Stimulated activated CD8-positive, alpha-beta memory T cell treated with anti-CD3 and anti-CD28 coated beads, Interleukin-15, amount 100 ng/mL, for 48 hours (primary cell): ENCODE results near the gene LYG1.

ENCODE experiments used
- DNase-seq, 2 donors: peaks; one replicate each; pipeline ENCODE4 v3.0.0-alpha.2; 2020; ENCODE audit warnings: low read depth in 2 of 2

The LYG1 gene

DNA sequence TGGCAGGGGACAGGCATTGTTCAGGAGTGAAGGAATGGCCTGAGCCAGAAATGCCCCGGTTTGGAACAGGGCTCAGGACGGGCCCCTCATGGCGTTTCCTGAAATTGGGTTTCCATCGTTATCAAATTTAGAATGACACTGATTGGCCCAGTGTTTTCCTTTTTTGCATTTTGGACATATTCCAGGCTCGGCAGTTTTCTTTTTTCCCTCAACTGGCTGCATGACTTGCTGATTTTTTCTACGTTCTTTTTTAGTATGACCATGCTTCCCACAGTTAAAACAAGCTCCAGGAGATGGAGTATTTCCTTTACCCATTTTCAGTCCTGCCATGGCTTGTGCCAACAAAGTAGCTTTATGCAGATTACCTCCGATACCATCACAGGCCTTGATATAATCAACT is 25.1 kb downstream of the LYG1 start:
- DNase-seq = no peak

DNA sequence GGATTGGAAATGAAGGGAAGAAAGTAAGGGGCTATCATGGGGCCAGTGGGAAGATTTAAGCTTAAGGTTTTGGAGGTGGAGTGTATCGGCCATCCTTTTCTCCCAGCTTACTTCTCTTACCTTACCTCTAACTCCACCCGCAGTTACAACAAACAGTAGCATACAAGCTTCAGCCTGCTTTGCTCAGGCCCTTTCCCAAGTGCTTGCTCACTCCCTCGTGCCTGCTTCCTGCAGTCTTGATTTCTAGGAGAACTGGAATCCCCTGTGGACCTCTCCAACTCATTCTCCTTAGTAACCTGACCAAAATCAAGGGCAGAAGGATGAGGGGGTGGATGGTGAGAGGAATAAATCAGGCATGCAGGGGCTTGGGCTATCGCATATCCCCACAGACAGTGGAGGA is 39.8 kb downstream of the LYG1 start:
- no peak for DNase-seq

DNA sequence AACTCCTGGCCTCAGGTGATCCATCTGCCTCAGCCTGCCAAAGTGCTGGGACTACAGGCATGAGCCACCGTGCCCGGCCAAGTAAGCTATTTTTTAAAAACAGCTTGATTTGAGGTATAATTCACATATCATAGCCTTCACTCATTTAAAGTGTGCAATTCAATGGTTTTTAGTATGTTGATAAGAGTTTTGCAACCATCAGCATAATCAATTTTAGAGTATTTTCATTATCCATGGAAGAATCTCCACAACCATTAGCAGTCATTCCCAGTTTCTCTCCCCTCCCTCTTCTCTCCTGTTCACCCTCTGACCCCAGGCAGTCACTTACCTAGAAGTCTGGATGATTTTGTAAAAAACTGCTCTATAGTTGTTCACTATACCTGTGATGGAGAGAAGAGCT is 40.8 kb downstream of the LYG1 start:
- no peak for DNase-seq

DNA sequence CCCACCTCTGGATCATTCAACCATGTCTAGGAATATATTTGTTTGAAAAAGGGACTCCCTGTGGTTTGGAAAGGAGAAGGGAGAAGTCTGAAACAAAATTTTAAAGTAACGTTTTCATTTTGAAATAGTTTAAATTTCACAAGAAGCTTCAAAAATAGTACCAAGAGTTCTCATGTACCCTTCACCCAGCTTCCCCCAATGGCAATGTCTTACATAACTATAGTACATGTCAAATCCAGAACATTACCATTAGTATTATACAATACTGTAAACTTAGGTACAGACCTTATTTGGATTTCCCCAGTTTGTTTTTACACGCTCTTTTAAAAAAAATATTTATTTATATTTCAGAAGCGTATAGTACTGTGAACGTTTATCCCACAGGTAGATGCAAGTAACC is 41.5 kb downstream of the LYG1 start:
- DNase-seq = no peak

DNA sequence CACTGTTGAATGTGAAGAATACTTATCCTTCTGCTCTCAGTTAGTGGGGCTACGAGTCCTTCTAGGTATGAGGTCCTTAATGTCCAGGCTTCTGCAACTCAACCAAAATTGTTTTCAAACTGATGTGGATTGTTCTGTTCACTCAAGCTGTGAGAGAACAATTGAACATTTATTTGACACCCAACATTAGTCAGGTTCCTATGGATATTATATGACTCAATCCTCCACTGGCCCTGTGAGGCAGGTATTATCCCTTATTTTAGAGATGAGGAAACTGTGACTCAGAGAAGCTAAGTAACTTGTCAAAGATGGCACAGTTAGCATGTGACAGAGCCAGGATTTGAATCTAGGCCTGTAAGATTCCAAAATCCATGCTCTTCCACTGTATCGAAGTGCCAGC is 44.3 kb downstream of the LYG1 start:
- DNase-seq = no peak

DNA sequence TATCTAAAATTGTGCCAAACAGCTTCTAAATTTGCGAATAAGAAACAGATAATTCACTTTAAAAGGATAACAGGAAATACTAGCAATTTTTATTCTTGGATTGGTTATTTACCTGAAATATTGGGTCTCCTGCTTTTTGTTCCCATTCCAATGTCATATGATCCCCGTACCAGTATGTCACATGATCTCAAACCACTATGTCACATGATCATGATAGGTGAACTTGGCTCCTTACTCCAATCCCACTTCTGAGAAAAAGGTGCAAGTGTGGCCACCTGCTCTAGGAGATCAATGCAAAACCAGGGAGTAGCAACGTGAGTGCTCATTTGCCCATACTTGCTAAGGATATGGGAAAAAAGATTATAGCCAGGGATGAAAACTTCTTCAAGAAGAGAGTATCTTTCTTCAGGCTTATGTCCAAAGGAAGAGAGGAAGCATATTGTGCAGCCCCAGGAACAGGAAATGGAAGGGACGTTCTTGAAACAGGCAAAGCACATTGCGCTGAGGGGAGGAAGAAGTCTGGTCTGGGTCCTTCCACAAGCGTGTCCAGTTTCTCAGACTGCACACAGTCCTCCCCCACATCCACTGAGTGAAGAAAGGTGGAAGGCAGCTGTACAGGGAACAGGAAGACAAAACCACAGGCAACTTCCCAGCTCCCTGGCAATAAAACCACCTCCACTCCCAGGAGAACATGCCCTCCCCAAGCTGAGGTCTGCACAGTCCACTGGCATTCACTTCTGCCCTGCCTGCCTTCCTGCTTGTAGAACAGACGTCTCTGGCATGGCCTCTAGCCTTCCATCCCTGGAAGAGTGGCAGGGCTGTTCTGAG is 45.3 kb downstream of the LYG1 start, which contains the start of gene LYG2:
Gene LYG2, minus strand, starts transcription at position 176 of the 828 bp plus-strand sequence. CDS start 1,406 bp downstream, outside the sequence.
- DNase-seq = no peak

DNA sequence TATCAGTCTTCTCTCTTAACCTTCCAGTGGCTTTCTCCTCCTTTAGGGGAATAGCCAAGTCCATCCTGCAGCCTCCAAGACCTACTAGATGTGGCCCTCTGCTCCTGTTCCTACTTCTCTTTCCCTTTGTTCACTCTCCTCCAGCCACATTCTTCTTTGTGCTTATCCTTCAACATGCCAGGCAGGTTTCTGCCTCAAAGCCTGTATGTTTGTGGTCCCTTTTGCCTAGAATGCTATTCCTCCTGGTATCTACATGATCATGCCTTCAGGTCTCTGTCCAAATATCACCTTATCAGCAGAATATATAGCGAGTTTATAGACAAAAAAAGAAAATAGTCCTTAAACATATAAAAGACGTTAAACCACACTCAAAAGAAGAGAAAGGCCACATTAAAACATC is 51.0 kb downstream of the LYG1 start:
- no peak for DNase-seq

DNA sequence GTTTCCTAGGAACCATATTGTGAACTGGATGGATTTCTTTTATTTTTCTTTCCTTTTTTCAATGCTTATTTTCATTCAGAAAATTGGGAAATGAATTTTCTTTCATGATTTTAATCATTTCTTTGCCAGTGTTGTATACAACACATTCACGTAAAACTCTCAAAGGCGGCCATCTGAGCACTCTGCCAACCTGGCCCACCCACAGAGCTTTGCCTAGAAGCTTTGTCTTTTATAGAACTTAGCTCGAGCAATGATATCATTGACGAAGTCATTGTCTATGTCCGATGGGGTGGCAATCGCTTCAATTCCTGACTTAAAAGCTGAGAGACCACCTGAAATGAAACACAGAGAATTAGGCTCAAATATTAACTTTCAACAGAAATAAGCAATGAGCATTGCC is 58.8 kb downstream of the LYG1 start:
- DNase-seq = no peak

DNA sequence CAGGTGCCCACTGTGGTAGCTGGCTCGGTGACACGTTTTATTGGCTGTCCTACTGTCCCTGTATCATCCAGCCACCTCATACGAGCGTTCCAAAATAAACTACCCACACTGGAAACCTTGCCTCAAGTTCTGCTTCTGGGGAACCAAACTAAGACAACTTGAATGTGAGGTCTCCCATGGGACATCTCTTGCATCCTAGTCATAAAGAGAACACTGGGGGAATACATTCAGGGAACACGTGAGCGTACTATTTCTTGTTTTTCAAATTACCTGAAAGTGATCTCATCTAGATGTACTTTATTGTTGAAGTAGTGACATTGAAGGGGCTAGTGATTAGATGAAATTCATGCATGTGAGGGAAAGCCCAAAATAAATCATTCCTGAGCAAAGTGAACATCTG is 60.6 kb downstream of the LYG1 start:
- no peak for DNase-seq

DNA sequence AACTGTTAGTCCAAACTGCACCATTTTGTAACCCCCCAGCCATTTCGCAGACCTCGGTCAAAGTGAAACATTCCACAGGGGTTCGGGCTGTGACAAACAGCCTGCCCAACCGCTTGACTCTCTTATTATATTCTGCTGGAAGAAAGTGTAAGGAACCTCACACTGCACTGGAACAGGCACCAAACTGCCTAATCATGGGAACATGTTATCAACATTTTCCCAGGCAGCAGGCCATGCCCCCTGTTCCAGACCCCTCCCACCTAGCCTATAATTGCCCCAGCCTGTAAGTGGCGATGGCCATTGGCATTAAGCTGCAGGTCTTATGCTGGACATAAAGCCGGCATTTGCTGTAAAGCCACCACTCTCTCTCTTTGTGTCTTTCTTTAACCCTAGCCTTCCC is 62.4 kb downstream of the LYG1 start:
- no peak for DNase-seq
